HG03558 (cell line): Measurements from ENCODE around the gene SGK1.

ENCODE experiments used
- ATAC-seq: cut with Tn5 transposase; IDR thresholded peaks from one replicate; pipeline ENCODE4 v1.9.1; 2021; ENCODE audit warnings: moderate number of reproducible peaks; ENCODE audit not compliant: unreplicated experiment; ENCODE audit errors: extremely low read depth

Gene SGK1

DNA sequence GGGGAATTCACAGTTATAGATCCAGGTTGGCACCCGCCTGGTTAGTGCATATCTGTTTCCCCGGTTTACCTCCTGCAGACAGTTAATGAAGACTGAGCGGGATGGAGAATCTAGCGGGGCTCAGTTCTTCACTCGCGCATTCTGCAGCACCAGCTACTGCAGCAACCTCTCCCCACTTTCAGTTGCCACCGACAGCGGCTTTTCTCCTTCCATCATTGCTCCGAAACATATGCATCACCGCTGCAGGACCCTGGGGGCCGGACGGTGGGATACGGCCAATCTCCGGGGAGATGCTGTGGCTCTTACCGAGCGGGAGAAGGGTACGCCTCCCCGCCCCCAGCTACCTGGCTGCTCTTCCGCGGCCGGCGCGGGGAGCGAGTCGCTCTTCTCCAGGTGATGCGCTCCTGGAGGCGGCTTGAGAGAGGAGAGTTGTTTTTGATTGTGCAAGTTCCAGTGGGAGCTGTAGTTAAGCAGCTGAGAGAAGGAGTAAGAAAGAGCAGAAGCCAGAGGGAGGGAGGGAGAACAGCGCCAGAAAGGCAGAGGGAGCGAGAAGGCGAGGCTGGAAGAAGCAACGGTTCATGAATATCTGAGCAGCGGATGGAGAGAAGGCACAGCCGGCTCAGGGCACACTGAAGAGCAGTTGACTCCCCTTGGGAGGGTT lies at the start of gene SGK1:
SGK1 (minus strand) TSS at position 642 of the 661 bp plus-strand sequence. CDS start 652 bp downstream, outside the sequence.
- ATAC-seq, result no peak

DNA sequence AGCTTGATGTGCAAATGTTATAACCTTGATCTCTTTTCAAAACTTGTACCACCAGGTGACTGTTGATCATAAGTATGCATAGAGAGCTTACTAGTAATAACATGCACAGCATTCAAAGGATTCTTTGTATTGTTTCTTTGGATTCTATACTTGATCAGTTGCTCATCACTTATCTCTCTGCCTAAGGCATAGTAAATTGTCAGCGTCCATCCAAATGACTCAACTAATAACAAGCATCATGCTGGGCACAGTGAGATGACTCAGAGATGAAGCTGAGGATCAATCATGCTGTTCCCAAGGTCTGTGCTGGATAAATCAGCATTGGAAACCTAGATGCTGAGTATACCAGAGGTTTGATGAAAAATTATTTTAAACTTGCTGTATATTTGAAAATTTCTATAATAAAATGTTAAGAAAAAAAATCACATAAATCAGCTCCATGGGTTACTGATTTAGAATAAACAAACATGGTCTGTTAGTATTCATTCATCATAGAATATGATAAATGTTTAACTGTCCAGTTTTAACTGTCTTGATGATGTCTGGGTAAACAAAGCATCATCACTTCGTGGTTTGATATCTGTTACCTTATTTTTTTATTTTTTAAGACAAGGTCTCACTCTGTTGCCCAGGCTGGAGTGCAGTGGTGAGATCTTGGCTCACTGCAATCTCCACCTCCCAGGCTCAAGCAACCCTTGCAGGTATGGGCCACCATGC lies 45.6 kb upstream of the SGK1 start:
- no peak for ATAC-seq

- no peak for ATAC-seq
Measured at GRCh38 chr6:134361011-134361410, 43.1 kb upstream of the SGK1 start.

DNA sequence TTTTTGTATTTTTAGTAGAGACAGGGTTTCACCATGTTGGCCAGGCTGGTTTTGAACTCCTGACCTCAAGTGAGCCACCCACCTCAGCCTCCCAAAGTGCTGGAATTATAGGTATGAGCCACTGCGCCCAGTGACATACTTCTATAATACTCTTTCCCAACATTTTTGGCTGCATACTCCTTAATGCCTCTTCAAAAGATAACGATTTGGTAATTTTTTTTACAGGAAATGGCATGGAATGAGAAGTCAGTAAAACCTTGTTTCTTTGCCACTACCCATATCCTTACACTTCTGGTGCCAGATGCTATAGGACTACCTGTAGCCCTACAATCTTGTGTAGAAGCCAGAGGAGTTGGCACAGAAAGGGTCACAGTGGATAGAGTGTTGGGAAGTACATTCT lies 41.4 kb upstream of the SGK1 start:
- no peak for ATAC-seq

DNA sequence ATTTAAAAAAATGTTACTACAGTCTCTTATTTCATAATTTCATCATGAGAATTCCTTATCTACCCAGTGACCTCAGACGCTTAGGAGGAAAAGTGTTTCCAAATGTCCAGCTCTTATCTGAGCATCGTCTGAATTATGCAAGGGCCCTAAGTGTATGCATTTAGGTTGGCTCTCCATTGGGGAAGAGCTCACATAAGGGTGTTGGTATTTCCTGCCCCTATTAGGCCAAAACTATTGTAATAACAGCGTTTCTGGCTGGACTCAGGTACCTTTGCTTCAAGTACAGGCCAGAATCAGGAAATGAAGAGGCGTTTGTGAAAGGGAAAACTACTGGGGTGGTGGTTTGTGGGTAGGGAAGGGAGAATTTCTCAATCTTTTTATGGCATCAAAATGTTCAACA lies 40.4 kb upstream of the SGK1 start:
- ATAC-seq, result no peak

GRCh38 chr6:134357022-134357487 lies 39.1 kb upstream of the SGK1 start:
- ATAC-seq, result no peak

DNA sequence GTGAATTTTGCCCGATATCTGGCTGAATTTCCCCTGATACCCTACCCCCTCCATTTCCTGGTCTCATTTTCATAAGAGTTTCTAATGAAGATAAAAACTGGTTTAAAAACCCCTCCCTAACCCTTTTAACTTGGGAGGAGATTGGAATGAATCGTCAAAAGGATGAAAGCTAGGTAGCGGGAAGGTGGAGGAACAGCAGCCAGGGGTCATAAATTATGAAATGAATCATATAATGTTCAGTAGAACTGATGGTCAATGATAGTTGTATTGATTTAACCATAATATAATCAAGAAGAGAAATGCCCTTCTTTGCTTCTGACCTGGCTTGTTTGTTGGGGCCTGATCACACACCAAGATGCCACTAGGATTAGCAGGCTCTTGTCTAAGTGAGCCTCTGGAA lies 38.5 kb upstream of the SGK1 start:
- ATAC-seq, result no peak

GRCh38 chr6:134352786-134353480 lies 35.0 kb upstream of the SGK1 start:
- ATAC-seq, result no peak

DNA sequence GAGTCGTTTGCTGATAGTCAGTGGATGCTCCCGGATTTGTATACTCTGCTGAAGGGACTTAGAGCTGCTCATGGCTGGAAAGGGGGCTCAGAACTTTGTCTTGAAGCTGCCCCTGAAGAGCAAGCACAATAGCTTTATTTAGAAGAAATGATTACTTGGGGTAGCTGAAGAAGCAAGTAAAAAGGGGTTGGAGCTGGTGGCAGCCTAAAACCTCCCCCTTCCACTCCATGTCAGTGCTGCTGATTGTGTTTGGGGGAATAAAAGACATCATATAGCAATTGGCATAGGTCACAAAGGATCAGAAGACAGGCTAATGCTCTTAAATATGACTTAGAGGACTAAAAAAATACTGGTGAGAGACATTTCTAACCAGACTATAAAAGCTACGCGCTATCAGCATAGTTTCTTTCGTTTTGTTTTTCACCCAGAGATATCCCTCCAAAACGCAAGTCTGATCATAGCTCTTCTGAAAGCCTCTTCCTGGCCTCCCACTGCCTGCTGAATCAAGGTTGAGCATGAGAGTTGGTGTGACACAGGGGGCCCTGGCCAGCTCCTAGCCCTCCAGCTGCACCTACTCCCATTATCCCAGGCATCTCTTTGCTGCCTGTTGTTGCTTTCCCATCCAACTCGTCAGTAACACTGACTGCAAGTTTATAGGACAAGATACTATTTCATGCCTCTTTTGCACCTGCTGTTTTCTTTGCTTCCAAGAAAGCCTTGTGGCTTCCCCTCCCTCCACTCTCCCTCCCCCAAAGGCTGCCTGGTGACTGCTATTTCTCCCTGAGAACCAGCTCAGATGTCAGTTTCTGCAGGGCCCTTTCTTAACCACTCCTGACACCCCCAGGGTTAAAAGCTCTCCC lies 33.9 kb upstream of the SGK1 start:
- ATAC-seq, result no peak

GRCh38 chr6:134347885-134348805 lies 30.2 kb upstream of the SGK1 start:
- no peak for ATAC-seq

DNA sequence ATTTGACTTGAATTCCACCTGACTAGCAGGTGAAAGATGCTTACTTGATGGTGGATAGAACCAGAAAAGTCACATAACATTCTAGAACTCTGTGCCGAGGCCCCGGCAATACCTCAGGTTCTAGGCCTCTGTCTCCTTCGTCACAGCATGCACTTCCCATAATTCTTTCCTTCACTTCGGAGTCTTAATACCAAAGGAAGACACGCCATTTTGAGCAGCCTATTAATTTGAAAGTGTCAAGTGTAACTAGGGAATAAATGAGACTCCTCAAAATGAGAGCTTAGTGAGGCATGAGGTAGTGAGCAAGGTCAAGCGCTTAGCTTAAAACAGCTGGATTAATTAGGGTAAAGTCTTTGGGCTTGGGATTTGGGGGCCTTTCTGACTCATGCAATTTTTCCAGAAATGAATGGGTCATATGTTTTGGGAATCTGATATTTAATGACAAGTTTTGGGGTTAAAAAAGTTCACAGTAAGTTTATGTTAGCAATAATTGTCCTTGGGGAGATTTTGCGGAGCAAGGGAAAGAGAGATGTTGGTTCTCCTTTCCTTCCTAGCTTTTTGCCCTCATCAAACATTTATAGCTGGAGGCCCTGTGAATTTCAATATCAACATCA lies 29.1 kb upstream of the SGK1 start:
- no peak for ATAC-seq

DNA sequence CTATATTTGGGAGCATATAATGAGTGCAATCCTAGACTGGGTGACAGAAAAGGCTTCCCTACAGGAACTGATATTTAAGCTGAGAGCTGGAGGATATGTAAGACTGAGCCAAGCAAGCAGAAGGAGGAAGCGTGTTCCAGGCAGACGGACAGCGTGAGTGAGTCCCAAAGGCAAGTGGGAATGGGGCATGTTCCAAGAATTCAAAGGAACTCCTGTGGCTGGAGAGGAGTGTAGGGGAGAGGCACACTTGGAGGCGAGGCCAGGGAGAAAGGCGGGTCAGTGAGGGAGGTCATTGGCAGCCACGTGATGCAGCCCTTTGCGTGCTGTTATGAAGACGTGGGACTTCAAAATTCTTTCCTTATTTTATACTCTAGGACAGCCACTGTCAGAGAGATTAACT lies 27.9 kb upstream of the SGK1 start:
- no peak for ATAC-seq

DNA sequence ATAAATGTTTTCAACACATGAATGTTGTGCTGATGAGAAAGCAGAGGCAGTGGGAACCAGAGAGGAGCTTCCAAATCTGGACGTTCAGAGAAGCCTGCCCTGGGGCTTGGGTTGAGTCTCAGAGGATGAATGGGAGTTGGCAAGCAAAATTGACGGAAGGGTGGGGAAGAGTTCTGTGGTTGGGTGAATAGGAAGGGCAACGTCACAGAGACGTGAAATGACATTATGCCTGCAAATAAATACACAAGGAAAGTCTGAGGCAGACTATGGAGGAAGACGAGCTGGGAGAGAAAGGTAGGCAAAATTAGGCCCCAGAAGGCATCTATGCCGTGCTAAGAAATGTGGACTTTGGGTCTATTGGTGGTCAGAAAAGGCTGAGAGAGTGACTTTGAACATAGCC lies 25.2 kb upstream of the SGK1 start:
- ATAC-seq, result no peak

GRCh38 chr6:134341999-134342567 lies 24.2 kb upstream of the SGK1 start:
- ATAC-seq, result no peak

- no peak for ATAC-seq
Measured at GRCh38 chr6:134340179-134340975, 22.5 kb upstream of the SGK1 start.

GRCh38 chr6:134339216-134339615 lies 21.3 kb upstream of the SGK1 start:
- no peak for ATAC-seq

GRCh38 chr6:134331256-134331655 lies 13.3 kb upstream of the SGK1 start:
- no peak for ATAC-seq

DNA sequence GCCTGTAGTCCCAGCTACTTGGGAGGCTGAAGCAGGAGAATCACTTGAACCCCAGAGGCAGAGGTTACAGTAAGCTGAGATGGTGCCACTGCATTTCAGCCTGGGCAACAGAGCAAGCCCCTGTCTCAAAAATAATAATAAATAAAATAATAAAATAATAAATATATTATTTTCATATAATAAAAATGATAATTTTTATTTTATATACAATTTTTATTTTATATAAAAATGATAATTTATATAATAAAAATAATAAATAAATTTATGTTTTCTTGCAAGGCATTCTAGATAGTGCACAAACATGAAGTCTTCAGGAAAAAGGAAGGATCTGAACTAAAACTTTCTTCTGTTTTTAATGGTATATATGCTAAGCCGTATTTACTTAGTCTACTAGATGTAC lies 12.6 kb upstream of the SGK1 start:
- ATAC-seq, result no peak
